HG03565 (cell line): ENCODE measurements around the gene IL36B.

ENCODE experiments used
- ATAC-seq: cut with Tn5 transposase; IDR thresholded peaks from one replicate; pipeline ENCODE4 v1.9.1; 2021; ENCODE audit warnings: mild to moderate bottlenecking, moderate library complexity; ENCODE audit not compliant: unreplicated experiment

Gene IL36B

GRCh38 chr2:113076954-113077669, 24.4 kb upstream of the IL36B start:
- no peak for ATAC-seq

DNA sequence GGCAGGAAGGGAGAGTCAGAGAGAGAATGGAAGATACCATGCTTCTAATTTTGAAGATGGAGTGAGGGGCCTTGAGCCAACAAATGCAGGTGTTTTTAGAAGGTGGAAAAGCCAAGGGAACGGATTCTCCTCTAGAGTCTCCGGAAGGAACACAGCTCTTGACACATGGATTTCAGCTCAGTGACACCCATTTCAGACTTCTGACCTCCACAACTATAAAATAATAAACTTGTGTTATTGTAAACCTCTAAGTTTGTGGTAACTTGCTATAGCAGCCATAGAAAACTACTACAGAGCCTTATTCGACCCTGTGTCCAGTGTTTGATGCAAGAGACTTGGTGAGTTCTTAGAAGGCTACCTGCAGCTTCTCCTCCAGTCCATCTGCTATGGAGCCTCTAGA, 22.9 kb upstream of the IL36B start:
- ATAC-seq, result no peak

DNA sequence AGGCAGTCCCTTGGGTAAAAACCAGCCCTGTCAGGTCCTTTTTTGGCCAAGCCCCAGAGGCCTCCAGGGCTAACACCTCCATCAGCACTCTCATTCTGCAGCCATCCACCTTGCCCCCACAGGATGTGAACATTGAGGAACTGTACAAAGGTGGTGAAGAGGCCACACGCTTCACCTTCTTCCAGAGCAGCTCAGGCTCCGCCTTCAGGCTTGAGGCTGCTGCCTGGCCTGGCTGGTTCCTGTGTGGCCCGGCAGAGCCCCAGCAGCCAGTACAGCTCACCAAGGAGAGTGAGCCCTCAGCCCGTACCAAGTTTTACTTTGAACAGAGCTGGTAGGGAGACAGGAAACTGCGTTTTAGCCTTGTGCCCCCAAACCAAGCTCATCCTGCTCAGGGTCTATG, 22.4 kb upstream of the IL36B start:
- no peak for ATAC-seq

- ATAC-seq, result no peak
These were observed 20.7 kb upstream of the IL36B start for GRCh38 chr2:113073325-113073834.

DNA sequence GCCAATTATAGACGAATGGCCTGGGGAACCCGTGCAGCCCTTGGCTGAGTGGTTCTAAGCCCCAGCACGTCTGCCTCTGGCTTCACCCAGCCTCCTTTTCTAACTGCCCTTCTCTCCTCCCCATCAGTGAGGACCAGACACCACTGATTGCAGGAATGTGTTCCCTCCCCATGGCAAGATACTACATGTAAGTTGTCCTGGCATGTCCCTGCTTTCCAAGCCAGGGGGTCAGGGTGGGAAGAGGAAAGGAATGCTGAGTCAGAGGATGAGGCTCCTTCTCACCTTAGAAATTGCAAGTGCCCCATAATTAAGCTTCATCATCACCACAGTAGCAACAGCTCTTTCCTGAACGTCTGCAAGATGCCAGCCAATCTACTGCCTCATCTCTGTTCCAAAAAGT, 19.9 kb upstream of the IL36B start:
- ATAC-seq, result no peak

DNA sequence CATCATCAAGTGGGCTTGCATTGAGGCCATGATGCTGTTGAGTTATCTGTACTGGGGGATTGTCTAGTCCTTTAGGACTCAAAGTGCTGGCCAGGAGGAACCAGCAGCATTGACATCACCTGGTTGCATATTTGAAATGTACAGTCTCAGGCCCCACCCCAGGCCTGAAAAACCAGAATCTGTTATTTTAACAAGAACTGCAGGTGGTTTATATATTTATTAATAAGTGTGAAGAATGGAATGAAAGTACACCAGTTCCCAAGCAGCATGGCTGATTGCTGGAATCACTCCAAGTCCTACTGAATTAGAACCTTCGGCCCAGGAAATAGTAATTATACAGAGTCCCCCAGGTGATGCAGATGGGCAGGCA, 17.9 kb upstream of the IL36B start:
- no peak for ATAC-seq

GRCh38 chr2:113069676-113070605, 17.3 kb upstream of the IL36B start:
- no peak for ATAC-seq

DNA sequence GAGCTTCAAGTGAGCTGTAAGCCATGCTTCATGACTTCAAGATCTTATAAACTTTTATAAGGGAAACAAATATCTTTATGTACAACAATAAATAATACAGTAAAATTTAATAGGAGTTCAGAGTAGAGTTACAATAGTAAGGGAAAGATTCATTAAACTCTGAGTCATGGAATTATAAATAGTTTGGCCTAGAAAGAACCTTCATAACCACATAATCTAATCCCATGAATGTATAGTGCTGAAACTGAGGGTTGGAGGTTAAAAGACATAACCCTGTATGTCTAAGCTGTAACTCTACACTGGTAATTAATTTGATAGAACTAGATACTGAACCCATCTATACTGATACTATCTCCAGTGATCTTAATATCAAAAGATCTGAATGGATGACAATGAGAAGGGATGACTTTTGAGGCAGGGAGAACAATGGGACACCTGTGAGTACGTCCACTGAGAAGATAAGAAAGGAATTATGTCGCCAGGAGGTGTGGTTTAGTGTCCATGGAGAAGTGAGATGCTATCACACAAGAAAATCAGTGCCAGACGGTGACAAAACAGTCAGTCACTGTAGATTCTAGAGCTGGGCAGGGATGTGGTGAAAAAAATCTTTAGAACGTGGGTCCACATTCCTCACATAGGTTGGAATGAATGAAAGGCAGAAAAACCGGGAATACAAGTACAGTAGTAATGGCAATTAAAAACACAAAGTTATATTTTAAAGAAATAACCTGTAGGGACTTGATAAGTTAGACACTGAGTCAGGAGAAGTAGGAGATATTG, 16.2 kb upstream of the IL36B start:
- ATAC-seq, result no peak

DNA sequence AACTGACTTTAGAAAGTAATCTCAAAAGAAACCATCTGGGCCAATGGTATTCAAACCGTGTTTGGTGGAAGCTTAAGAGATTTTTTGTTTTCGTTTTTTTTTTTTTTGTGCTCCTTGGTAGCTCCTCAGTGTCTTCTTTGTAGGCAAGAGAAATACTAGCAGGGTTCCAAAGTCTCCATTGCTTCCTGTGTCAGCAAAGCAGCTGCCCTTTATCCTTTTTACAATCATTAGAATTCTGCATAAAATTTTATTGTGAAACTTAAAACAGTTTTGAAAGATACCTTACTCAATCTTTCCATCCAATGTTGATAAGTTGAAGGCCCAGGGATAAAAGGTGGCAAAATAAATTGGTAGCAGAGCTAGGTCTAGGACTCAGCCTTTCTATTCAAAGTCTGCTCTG, 15.6 kb upstream of the IL36B start:
- ATAC-seq, result no peak

- no peak for ATAC-seq
These were observed 15.0 kb upstream of the IL36B start, which contains the start of gene IL1F10 for GRCh38 chr2:113067681-113068080. Gene IL1F10, plus strand, starts transcription at chr2:113067970. Its CDS starts 4,769 bp downstream, at chr2:113072739.

DNA sequence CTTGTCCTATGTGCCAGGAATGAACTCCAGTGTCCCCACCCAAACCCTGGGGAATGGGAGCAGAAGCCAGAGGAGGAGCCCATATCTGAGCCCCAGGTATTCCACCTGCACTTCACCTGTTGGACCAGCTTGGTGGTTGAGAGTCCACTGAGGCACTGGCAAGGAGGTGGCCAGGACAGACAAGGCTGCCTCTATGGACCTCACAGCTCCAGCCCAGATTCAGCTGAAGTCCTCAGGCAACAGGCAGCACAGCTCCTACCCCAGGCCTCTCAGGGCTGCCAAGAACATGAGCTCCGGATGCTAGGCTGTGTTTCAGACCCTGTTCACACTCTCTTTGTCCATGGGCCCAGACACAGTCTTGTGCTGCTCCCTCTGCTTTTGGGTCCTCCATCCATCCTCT, 12.2 kb upstream of the IL36B start:
- no peak for ATAC-seq

DNA sequence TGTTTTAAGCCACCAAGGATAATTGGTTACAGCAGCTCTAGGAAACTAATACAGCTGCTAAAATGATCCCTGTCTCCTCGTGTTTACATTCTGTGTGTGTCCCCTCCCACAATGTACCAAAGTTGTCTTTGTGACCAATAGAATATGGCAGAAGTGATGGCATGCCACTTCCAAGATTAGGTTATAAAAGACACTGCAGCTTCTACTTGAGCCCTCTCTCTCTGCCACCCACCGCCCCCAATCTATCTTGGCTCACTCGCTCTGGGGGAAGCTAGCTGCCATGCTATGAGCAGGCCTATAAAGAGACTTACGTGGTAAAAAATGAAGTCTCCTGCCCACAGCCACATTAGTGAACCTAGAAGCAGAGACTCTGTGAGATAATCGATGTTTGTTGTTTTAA, 11.6 kb upstream of the IL36B start:
- no peak for ATAC-seq

- ATAC-seq, result no peak
These were observed 9.5 kb upstream of the IL36B start for GRCh38 chr2:113061896-113062770.

DNA sequence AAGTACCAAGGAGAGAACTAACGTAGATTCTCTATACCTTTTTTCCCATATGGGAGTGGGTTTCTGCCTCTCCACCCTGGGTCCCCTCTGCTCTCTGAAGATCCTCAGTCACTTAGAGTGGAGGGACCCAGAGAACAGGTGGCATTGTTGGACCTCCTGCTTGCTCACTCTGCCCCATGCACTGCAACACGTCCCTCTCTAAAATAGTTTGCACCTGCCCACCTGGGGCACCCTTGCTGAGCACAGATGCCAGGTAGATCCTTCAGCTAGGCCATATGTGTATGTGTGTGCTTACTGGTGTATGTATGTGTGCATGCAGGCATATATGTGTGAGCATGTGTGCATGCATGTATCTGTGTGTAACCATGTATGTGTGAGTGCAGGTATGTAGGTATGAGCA, 8.6 kb upstream of the IL36B start:
- no peak for ATAC-seq

- no peak for ATAC-seq
These were observed 8.1 kb upstream of the IL36B start for GRCh38 chr2:113060796-113061195.

DNA sequence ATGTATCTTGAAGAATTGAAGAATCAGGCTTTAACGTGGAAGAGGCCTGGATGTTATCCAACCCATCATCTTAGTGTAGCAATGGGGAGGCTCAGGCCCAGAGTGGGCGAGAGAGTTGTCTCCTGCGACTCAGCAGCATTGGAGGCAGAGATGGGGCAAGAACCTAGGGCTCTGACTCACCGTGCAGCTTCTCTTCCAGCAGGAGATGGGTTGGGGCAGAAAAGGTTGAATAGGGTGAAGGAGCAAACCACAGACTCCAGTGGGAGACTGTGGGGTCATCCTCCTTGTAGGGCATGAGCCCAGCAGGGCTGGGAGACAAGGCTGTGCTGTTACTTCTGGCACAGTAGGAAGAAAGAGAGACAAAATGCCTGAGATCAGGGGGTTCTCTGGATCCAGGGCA, 7.7 kb upstream of the IL36B start:
- no peak for ATAC-seq

- no peak for ATAC-seq
These were observed 6.6 kb upstream of the IL36B start, which contains the start of gene IL36RN for GRCh38 chr2:113058998-113059960. Gene IL36RN, plus strand, starts transcription at chr2:113059198. Its CDS starts 241 bp downstream, at chr2:113059439.

GRCh38 chr2:113058411-113058994, 5.8 kb upstream of the IL36B start:
- no peak for ATAC-seq

- ATAC-seq, result no peak
These were observed 4.5 kb upstream of the IL36B start for GRCh38 chr2:113057117-113057516.
